Ishikawa (cell line): ENCODE results near the gene TMEM242.

Experiments used
- EP300 ChIP-seq: IDR thresholded peaks from 2 replicates; pipeline ENCODE4 v1.6.1; 2012; ENCODE audit warnings: borderline replicate concordance
- FOXM1 ChIP-seq: IDR thresholded peaks from 2 replicates; pipeline ENCODE4 v1.6.1; 2012; ENCODE audit warnings: low read depth, borderline replicate concordance
- RAD21 ChIP-seq: IDR thresholded peaks from 2 replicates; pipeline ENCODE4 v1.6.1; 2012; ENCODE audit warnings: low read depth
- REST ChIP-seq: IDR thresholded peaks from 2 replicates; pipeline ENCODE4 v1.6.1; 2012; ENCODE audit warnings: low read depth, mild to moderate bottlenecking
- TAF1 ChIP-seq: IDR thresholded peaks from 2 replicates; pipeline ENCODE4 v1.6.1; 2012; ENCODE audit warnings: low read depth, mild to moderate bottlenecking

- TF ChIP-seq EP300, result no peak
- TF ChIP-seq FOXM1, result no peak
- TF ChIP-seq TAF1, result no peak
- TF ChIP-seq RAD21, result no peak
- no peak for TF ChIP-seq REST
Measured at GRCh38 chr6:157273756-157274470, 49.4 kb downstream of the TMEM242 start.
